ENCODE measurements around the gene LGALS9B.
"Not testable (repeated sequence)": the region's sequence is repeated elsewhere in the genome, so short reads cannot be mapped to it uniquely, and the experiment has no call there.

LGALS9B gene

DNA sequence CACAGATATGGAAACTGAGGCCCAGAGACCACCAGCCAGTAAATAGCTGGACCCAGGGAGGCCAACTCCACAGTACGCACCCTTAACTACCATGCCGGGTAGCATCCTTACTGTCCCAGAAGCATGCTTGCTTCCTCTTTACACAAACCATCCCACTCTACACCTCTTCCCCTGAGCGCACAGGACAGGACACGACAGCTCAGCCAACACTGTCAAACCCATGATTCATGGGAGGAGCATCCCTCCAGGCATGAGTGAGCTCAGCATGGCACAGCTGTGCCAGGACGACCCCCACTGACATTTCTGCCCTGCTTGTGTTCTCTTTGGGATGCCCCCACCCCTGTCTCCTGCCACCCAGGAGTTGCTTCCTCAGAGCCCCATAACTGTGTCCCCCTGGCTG lies 340 bp downstream of the LGALS9B start:
- DNase-seq (ENCODE audit: low read depth): not testable (repeated sequence)

GRCh38 chr17:20466553-20466952 lies 786 bp downstream of the LGALS9B start:
- DNase-seq (ENCODE audit: low read depth): not testable (repeated sequence)

DNA sequence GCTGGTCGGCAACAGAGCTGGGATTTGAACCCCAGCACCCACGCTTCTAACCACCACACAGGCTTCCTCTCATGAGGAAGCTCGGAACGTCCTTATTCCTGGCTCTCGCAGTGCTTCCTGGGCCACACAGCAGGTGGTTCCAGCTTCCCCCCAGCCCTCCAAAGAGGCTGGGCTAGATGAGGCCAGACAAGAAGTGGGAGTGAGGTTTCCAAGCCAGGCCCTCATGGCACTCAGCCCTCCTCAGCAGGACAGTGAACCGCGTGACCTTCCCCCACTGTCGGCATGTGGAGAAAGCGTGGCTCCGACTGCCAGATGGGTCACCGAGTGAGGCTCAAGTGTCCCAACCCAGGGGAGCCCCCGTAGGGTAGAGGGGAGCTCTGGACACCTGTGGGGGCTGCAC lies 1.8 kb downstream of the LGALS9B start:
- not testable (repeated sequence) for DNase-seq (ENCODE audit: low read depth)

DNA sequence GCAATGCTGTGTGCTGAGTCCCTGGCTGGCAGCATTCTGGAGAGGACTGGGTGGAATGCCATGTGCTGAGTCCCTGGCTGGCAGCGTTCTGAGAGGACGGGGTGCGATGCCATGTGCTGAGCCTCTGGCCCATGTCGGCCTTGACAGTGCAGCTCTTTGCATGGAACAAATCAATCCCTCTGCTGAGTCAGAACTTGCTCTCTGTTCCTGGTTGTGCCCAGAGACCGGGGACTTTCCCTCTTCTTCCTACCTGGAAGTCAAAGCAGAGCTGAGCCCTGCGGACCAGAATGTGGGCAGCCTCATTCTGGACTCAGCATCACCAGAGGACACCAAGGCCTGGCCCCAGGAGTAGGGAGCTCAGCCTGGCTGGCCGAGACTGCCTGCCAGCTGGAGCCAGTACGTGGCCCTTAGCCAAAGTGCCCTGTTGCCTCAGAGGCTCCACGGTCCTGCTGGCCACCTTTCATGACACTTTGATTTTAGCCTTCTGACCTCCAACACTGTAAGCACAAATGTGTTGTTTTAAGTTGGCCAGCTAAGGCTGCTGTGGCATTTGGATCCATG lies 2.4 kb downstream of the LGALS9B start:
- DNase-seq (ENCODE audit: low read depth): not testable (repeated sequence)

GRCh38 chr17:20462158-20462557 lies 5.2 kb downstream of the LGALS9B start:
- not testable (repeated sequence) for DNase-seq (ENCODE audit: low read depth)

GRCh38 chr17:20457848-20458381 lies 9.4 kb downstream of the LGALS9B start:
- not testable (repeated sequence) for DNase-seq (ENCODE audit: low read depth)

DNA sequence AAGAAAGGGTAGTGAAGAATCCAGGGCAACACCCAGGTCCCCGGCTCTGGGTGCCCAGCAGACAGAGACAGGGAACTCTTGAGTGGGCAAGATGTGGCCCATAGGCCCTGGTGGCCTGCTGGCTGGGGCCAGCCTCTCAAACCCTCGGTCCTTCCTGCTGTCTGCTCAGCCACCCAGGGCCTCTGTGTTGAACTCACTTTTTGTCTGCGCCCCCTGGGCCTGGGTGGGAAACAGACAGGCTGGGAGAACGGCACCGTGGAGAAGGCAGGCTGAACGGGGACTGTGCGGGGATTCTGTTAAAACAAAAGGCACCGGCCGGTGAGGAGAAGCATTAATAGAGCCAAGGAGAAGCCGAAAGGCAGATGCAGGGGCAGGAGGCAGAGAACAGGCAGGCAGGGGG lies 12.2 kb downstream of the LGALS9B start:
- DNase-seq (ENCODE audit: low read depth): not testable (repeated sequence)

DNA sequence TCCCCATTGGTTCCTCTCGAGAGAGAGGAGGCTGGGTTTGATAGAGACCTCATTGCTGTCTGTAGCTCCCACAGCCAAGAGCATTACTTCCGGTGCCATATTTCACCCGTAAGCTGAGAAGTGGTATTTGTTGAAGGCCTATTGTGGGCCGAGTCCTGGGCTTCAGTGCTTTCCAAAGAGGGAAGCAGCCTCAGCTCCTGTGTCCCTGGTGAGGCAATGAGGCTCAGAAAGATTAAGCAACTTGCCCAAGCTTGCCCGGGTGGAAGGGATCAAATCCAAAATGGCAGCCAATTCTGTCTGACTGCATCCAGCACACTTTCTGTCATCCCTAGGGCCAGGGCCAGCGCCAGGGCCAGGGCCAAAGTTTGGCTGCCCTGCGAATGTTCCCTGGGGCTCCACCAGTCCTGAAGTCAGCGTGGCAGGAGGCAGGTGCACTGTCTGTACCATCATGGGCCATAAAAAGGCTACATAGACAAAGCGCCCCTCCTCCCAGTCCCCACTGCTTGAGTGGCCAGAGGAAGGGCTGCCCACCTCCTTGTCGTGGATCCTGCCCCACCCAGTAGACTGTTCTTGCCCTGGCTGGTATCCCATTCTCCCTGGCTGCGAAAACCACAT lies 13.4 kb downstream of the LGALS9B start:
- DNase-seq (ENCODE audit: low read depth): not testable (repeated sequence)

- DNase-seq (ENCODE audit: low read depth): not testable (repeated sequence)
Measured at GRCh38 chr17:20450852-20451251, 16.5 kb downstream of the LGALS9B start.

- not testable (repeated sequence) for DNase-seq (ENCODE audit: low read depth)
Measured at GRCh38 chr17:20447534-20448321, 19.6 kb downstream of the LGALS9B start.

- not testable (repeated sequence) for DNase-seq (ENCODE audit: low read depth)
Measured at GRCh38 chr17:20446895-20447294, 20.4 kb downstream of the LGALS9B start.

GRCh38 chr17:20444581-20445236 lies 22.6 kb downstream of the LGALS9B start:
- not testable (repeated sequence) for DNase-seq (ENCODE audit: low read depth)

DNA sequence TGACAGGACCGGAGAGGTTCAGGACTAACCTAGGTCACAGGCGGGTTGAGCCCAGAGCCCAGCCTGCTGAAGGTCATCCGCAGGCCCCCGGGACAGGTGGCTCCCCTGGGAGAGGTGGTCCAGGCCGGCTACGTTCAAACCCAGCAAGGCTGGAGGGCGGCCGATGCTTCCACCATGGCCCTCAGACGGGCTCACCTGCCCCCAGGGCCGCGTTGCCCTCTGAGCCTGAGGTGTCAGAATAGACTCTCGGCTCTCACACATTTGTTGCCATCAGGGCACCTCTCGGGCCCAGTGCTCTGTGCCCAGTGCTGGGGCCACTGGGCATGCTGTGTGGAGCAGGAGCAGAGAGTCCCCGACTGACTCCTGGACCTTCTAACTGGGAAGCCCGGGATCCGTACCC lies 23.2 kb downstream of the LGALS9B start:
- not testable (repeated sequence) for DNase-seq (ENCODE audit: low read depth)

GRCh38 chr17:20443632-20444031 lies 23.7 kb downstream of the LGALS9B start:
- DNase-seq (ENCODE audit: low read depth): not testable (repeated sequence)

DNA sequence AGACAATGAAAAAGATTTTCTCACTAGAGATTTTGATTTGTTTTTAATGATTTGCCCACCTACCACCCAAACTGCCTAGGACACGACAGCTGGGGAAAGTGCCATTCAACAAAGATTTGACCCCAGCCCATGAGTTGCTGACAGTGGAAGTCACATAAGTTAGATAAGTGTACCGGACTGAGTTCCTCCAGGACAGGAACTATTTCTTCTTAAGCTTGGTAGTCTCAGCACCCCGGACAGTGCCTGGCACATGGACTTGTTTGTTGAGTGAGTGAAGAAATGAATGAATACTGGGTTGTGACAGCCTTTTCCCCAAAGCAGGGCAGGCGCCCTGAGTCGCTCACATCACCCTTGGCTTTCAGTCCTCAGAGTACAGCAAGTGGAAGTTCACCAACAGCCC lies 26.7 kb downstream of the LGALS9B start:
- not testable (repeated sequence) for DNase-seq (ENCODE audit: low read depth)

DNA sequence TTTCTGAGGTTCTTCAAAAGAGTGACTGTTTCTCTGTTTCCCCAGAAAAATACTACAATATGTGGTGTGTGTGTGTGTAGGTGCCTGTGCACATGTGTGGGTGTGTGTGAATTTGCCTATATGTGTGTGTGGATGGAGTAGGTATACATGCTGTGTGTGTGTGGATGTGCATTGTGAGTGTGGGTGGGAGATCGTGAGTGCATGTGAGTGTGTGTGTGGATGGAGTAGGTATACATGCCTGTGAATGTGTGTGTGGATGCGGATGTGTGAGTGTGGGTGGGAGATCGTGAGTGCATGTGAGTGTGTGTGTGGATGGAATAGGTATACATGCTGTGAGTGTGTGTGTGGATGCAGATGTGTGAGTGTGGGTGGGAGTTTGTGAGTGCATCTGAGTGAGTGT lies 32.2 kb downstream of the LGALS9B start:
- not testable (repeated sequence) for DNase-seq (ENCODE audit: low read depth)

- not testable (repeated sequence) for DNase-seq (ENCODE audit: low read depth)
Measured at GRCh38 chr17:20433382-20433781, 34.0 kb downstream of the LGALS9B start.

- not testable (repeated sequence) for DNase-seq (ENCODE audit: low read depth)
Measured at GRCh38 chr17:20427264-20427663, 40.1 kb downstream of the LGALS9B start.

GRCh38 chr17:20422826-20423225 lies 44.5 kb downstream of the LGALS9B start:
- DNase-seq (ENCODE audit: low read depth): not testable (repeated sequence)

GRCh38 chr17:20418838-20419237 lies 48.5 kb downstream of the LGALS9B start:
- not testable (repeated sequence) for DNase-seq (ENCODE audit: low read depth)

DNA sequence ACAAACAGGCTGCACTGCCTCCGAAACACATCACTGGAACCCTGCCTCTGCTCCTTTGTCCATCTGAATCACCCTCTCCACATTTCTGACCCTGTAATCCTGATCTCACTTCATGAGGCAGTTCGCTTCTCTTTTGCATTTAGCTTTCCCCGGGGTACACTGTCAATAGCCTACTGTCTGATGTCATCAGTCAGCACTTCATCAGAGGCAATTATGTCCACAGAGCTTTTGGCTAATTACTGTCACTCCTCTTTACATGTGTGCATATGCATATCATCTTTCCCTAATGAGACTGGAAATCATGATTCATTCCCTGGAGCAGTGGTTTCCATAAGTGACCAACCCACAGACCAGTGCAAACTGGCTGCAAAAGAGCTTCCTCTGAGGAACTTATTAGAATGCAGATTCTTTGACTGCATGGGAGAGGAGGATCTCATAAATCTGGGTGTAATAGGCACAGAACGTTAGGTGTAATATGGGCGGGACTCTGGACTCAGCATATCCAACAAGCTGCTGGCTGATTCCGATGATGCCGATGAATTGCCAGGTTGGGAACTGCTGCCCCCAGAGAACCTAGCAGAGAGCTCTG lies 49.8 kb downstream of the LGALS9B start:
- DNase-seq (ENCODE audit: low read depth): not testable (repeated sequence)

Measured in stimulated activated CD8-positive, alpha-beta memory T cell treated with anti-CD3 and anti-CD28 coated beads, Interleukin-15, amount 100 ng/mL, for 1 hour (primary cell).